Lower lobe of right lung (tissue), 2 donors: ENCODE measurements around the gene RAD51B. TPM values are rescaled to one million over a fixed set of nuclear protein-coding genes. Genes with fewer than 3 reads are reported as not detected.

Experiments
- ATAC-seq, 2 donors: fragments of 200-7000 bp; cut with Tn5 transposase; one replicate each; pipeline ENCODE4 v1.9.1; 2020 to 2022; ENCODE audit warnings: mild to moderate bottlenecking in 2 of 2, moderate library complexity in 2 of 2
- DNase-seq: peaks from one replicate; pipeline ENCODE4 v3.0.0-alpha.2; 2020
- H3K27ac ChIP-seq: fragments of 200-600 bp; one replicate; pipeline ENCODE4 v1.8.0; 2022
- H3K27me3 ChIP-seq: fragments of 200-600 bp; one replicate; pipeline ENCODE4 v1.8.0; 2022; ENCODE audit warnings: low read depth
- H3K36me3 ChIP-seq: fragments of 200-600 bp; one replicate; pipeline ENCODE4 v1.8.0; 2022; ENCODE audit warnings: mild to moderate bottlenecking
- H3K4me1 ChIP-seq: fragments of 200-600 bp; one replicate; pipeline ENCODE4 v1.8.0; 2022
- H3K4me3 ChIP-seq: fragments of 200-600 bp; one replicate; pipeline ENCODE4 v1.8.0; 2022; ENCODE audit warnings: mild to moderate bottlenecking
- H3K9me3 ChIP-seq: fragments of 200-600 bp; one replicate; pipeline ENCODE4 v1.8.0; 2022
- CTCF ChIP-seq: fragments of 200-600 bp; IDR thresholded peaks from one replicate; pipeline ENCODE4 v1.8.0; 2022; ENCODE audit warnings: antibody characterized with exemption, mild to moderate bottlenecking
- intact Hi-C: fragments of 100-400 bp; cut with DNase I; formaldehyde crosslinking; loops from one replicate; pipeline ENCODE4 v1.11.0; 2022
- total RNA-seq: library from RNA; stranded (reverse); fragmentation: NEBNext Ultra II Directional; extraction: Animal tissue kit (Norgen Biotek cat#: 25700); gene quantifications from one replicate; pipeline ENCODE4 v1.2.1, GENCODE V29; 2021
- donor health status: DM: no; HTN: yes; CAD: no; lungs with severe emphysema.

The RAD51B gene
- total RNA-seq, 1 donor from 2014 or later = 22.2 TPM

GRCh38 chr14:68538639-68539038, 719.1 kb downstream of the RAD51B start:
- ATAC-seq (no peak), DNase-seq (no peak)
- no peak for TF ChIP-seq CTCF
- intact Hi-C loops = no loop called here
- peaks cover 3% of the 10 kb centered on the region for H3K4me1 ChIP-seq
- H3K27ac ChIP-seq = no peak overlapping the region
- no peaks in the 10 kb centered on the region for H3K9me3 ChIP-seq
- H3K36me3 ChIP-seq = no peaks in the 10 kb centered on the region
- H3K4me3 ChIP-seq = no peak overlapping the region
- no peaks in the 10 kb centered on the region for H3K27me3 ChIP-seq

GRCh38 chr14:68539241-68539737, 719.7 kb downstream of the RAD51B start:
- no peak for TF ChIP-seq CTCF
- Histone ChIP-seq H3K4me3 (no peak overlapping the region), H3K27me3 (no peaks in the 10 kb centered on the region), H3K4me1 (peaks cover 9% of the 10 kb centered on the region), H3K9me3 (no peaks in the 10 kb centered on the region), H3K36me3 (no peaks in the 10 kb centered on the region), H3K27ac (no peak overlapping the region)
- no peak for ATAC-seq
- DNase-seq = no peak
- intact Hi-C loops = no loop called here

- Histone ChIP-seq H3K9me3 (no peaks in the 10 kb centered on the region), H3K27ac (no peak overlapping the region), H3K36me3 (no peaks in the 10 kb centered on the region), H3K27me3 (no peaks in the 10 kb centered on the region), H3K4me3 (no peak overlapping the region), H3K4me1 (peaks cover 14% of the 10 kb centered on the region)
- TF ChIP-seq CTCF = no peak
- ATAC-seq (no peak), DNase-seq (no peak)
- intact Hi-C loops = no loop called here
Observed at GRCh38 chr14:68539789-68540188, 720.2 kb downstream of the RAD51B start.

GRCh38 chr14:68541178-68541896, 721.8 kb downstream of the RAD51B start:
- ATAC-seq (no peak), DNase-seq (no peak)
- H3K27ac ChIP-seq = no peak overlapping the region
- no peak for TF ChIP-seq CTCF
- intact Hi-C loops = no loop called here
- H3K27me3 ChIP-seq = no peaks in the 10 kb centered on the region
- peaks cover 17% of the 10 kb centered on the region for H3K4me1 ChIP-seq
- no peak overlapping the region for H3K4me3 ChIP-seq
- no peaks in the 10 kb centered on the region for H3K36me3 ChIP-seq
- no peaks in the 10 kb centered on the region for H3K9me3 ChIP-seq

- DNase-seq (no peak), ATAC-seq (no peak)
- H3K9me3 ChIP-seq = no peaks in the 10 kb centered on the region
- no peaks in the 10 kb centered on the region for H3K27me3 ChIP-seq
- peaks cover 24% of the 10 kb centered on the region for H3K4me1 ChIP-seq
- intact Hi-C loops = no loop called here
- H3K36me3 ChIP-seq = no peaks in the 10 kb centered on the region
- TF ChIP-seq CTCF = no peak
- H3K4me3 ChIP-seq = no peak overlapping the region
- H3K27ac ChIP-seq = no peak overlapping the region
Observed at GRCh38 chr14:68542346-68542745, 722.8 kb downstream of the RAD51B start.
